GM12892 (cell line): ENCODE data around the gene NEURL1.

Experiments used
- DNase-seq: peaks from one replicate; pipeline ENCODE4 v3.0.0; 2011; ENCODE audit not compliant: insufficient read length
- FAIRE-seq: peaks from 2 replicates; lab custom pipeline; 2011; peaks lifted over from hg19 to GRCh38; lab: Jason Lieb, UNC
- POLR2A ChIP-seq: IDR thresholded peaks from 2 replicates; pipeline ENCODE4 v1.6.1; 2011; ENCODE audit warnings: low read depth, low read length, control low read depth
- POLR2AphosphoS5 ChIP-seq: IDR thresholded peaks from 2 replicates; pipeline ENCODE4 v1.6.1; 2011; ENCODE audit warnings: low read depth, low read length, control low read depth
- TAF1 ChIP-seq: IDR thresholded peaks from 2 replicates; pipeline ENCODE4 v1.6.1; 2011; ENCODE audit warnings: low read depth, mild to moderate bottlenecking, control low read depth, low read length, borderline replicate concordance

NEURL1 gene

GRCh38 chr10:103568505-103568904 lies 75.0 kb downstream of the NEURL1 start:
- DNase-seq (no peak), FAIRE-seq (no peak)
- TF ChIP-seq POLR2A (no peak), TAF1 (no peak), POLR2AphosphoS5 (no peak)

GRCh38 chr10:103569896-103570295 lies 76.4 kb downstream of the NEURL1 start:
- FAIRE-seq: no peak
- TF ChIP-seq POLR2AphosphoS5 (no peak), TAF1 (no peak), POLR2A (no peak)
- DNase-seq: no peak

DNA sequence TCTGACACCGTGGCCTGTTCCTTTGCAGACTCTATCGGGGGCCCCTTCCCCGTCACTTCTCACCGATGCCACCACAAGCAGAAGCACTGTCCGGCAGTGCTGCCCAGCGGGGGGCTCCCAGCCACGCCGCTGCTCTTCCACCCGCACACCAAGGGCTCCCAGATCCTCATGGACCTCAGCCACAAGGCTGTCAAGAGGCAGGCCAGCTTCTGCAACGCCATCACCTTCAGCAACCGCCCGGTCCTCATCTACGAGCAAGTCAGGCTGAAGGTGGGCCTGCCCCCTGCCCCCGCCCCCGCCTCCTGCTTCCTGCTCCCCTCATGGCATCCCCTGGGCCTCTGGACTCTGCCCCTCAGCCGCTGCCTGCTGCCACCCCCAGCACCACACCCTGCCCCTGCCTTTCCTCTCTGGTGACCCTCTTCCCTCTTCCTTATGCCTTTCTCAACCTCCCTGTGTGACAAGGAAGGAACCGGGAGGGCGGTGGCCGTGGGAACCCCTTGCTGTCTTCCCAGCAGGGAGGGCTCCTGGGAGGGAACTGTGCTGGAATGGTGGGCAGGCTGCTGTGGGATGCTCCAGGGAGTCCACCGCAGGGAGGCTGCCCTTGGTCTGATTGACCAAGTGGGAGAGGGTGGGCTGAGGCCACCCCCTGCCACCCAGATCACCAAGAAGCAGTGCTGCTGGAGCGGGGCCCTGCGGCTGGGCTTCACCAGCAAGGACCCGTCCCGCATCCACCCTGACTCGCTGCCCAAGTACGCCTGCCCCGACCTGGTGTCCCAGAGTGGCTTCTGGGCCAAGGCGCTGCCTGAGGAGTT lies 77.5 kb downstream of the NEURL1 start:
- no peak for TF ChIP-seq POLR2A
- TF ChIP-seq POLR2AphosphoS5: no peak
- no peak for TF ChIP-seq TAF1
- FAIRE-seq (no peak), DNase-seq (no peak)

DNA sequence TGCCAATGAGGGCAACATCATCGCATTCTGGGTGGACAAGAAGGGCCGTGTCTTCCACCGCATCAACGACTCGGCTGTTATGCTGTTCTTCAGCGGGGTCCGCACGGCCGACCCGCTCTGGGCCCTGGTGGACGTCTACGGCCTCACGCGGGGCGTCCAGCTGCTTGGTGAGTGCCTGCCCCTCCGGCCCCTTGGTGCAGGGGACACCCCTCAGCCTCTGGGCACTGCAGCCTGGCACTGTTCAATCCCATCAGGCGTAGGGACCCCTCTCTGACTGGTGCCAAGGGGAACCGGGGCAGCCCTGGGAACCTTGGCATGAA lies 78.1 kb downstream of the NEURL1 start:
- TF ChIP-seq POLR2A (no peak), TAF1 (no peak), POLR2AphosphoS5 (no peak)
- no peak for DNase-seq
- FAIRE-seq: no peak

GRCh38 chr10:103572347-103573204 lies 79.1 kb downstream of the NEURL1 start:
- FAIRE-seq (no peak), DNase-seq (no peak)
- TF ChIP-seq POLR2A: no peak
- no peak for TF ChIP-seq TAF1
- no peak for TF ChIP-seq POLR2AphosphoS5

- FAIRE-seq (no peak), DNase-seq (no peak)
- no peak for TF ChIP-seq POLR2A
- no peak for TF ChIP-seq TAF1
- TF ChIP-seq POLR2AphosphoS5: no peak
Observed at GRCh38 chr10:103573205-103573487, 79.6 kb downstream of the NEURL1 start.

GRCh38 chr10:103574097-103575061 lies 80.9 kb downstream of the NEURL1 start:
- DNase-seq (no peak), FAIRE-seq (no peak)
- TF ChIP-seq TAF1: no peak
- no peak for TF ChIP-seq POLR2AphosphoS5
- TF ChIP-seq POLR2A: no peak

DNA sequence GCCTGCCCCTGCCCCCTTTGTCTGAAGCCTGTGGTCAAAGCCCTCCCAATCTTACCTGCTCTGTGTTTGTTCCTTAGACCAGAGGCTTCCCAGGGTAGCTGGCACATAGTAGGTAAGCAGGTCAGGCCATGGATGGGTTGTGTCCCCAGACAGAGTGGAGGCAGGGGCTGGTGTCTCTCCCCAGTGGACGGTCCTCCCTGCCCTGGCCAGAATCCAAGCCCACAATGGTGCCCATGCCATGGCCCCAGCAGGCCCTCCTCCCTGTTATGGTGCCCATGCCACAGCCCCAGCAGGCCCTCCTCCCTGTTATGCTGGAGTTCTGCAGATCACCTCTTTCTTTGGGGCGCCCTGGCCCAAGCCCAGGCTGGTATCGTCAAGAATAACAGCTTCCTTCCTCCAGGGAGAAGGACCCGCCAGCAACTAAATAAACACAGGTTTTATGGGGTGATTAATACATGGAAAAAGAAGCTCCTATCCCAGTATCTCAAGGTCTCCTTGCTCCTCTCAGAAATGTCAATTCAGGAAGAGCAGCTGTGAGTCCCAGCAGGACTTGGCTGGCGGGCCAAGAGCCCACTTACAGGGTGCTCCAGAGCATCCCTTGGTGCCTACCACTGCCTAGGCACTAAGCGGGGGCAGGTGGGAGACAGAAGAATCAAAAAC lies 82.0 kb downstream of the NEURL1 start:
- DNase-seq (no peak), FAIRE-seq (no peak)
- TF ChIP-seq POLR2A: no peak

DNA sequence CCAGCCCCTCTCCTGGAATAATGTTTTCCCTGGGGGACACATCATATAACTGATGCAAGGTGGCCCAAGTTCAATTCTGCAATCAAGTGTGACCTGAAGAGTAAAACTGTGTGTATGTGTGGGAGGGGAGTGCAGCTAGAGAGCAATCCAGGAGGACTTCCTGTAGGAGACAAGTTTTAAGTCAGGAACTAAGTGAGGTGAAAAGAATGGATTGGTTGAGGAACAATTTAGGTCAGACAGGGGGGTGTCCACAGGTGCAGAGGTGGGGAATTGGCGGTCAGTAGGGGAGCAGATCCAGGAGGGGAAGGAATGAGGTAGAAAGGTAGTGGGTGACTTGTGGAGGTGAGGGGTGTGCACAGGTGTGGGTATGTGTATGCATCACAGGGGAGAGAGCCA lies 82.6 kb downstream of the NEURL1 start:
- DNase-seq (no peak), FAIRE-seq (no peak)
- no peak for TF ChIP-seq POLR2A
- no peak for TF ChIP-seq POLR2AphosphoS5
- no peak for TF ChIP-seq TAF1

DNA sequence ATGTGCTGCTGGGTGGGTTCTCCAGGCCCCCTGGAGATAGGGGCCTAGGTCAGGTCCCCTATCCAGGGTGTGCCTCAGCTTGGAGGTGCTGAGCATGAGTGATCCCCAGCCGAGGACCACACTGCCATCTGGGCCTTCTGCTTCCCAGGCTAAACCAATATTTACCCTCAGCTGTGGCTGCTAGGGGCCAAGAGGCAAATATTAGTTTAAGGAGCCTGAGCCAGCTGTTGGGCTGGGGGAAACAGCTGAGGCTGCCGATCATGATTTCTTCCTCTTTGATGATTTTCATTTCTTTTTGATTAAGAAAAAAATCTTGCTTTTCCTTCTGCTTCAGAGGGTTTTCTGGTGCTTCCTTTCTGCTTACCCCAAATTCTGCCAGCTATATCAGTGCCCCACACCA lies 83.4 kb downstream of the NEURL1 start:
- DNase-seq (no peak), FAIRE-seq (no peak)
- no peak for TF ChIP-seq POLR2AphosphoS5
- TF ChIP-seq TAF1: no peak
- TF ChIP-seq POLR2A: no peak
